OCI-LY1 (cell line): Measurements from ENCODE around the gene JMJD1C.

Experiments used
- H2AFZ ChIP-seq: fragments of 200-600 bp; sonication (generic), shearing (Covaris generic); 2 replicates; pipeline ENCODE4 v1.6.0; 2014; ENCODE audit warnings: antibody characterized with exemption, mild to moderate bottlenecking, low read length
- H3F3A ChIP-seq: fragments of 200-600 bp; sonication (generic), shearing (Covaris generic); 2 replicates; pipeline ENCODE4 v1.6.0; 2014; ENCODE audit warnings: mild to moderate bottlenecking, antibody characterized with exemption, low read length, moderate library complexity; ENCODE audit not compliant: insufficient read depth
- H3K27ac ChIP-seq: fragments of 200-600 bp; sonication (generic); 2 replicates; pipeline ENCODE4 v1.5.1; 2014; ENCODE audit warnings: low read length, mixed run types, mild to moderate bottlenecking, low read depth; ENCODE audit not compliant: poor library complexity, severe bottlenecking
- H3K27me3 ChIP-seq: fragments of 200-600 bp; sonication (generic); 2 replicates; pipeline ENCODE4 v1.6.0; 2014; ENCODE audit warnings: antibody characterized with exemption, mild to moderate bottlenecking, low read length, moderate library complexity; ENCODE audit not compliant: insufficient read depth
- H3K36me3 ChIP-seq: fragments of 200-600 bp; sonication (generic); 2 replicates; pipeline ENCODE4 v1.6.1; 2014; ENCODE audit warnings: mild to moderate bottlenecking, antibody characterized with exemption, low read length, moderate library complexity, mixed read lengths; ENCODE audit not compliant: insufficient read depth
- H3K4me1 ChIP-seq: fragments of 200-600 bp; sonication (generic); 2 replicates; pipeline ENCODE4 v1.5.1; 2014; ENCODE audit warnings: mild to moderate bottlenecking, low read length, moderate library complexity; ENCODE audit not compliant: insufficient read depth, severe bottlenecking
- H3K4me2 ChIP-seq: fragments of 200-600 bp; sonication (generic), shearing (Covaris generic); 2 replicates; pipeline ENCODE4 v1.6.1; 2014; ENCODE audit warnings: low read length
- H3K4me3 ChIP-seq: fragments of 200-600 bp; sonication (generic); 2 replicates; pipeline ENCODE4 v1.5.1; 2014; ENCODE audit warnings: low read length, low read depth, mild to moderate bottlenecking, mixed read lengths; ENCODE audit not compliant: poor library complexity, severe bottlenecking
- H3K79me2 ChIP-seq: fragments of 200-600 bp; shearing (Covaris generic); 2 replicates; pipeline ENCODE4 v1.6.1; 2016; ENCODE audit warnings: mixed run types, low read length, mixed read lengths; ENCODE audit not compliant: insufficient read depth
- H3K9ac ChIP-seq: fragments of 200-600 bp; sonication (generic), shearing (Covaris generic); 2 replicates; pipeline ENCODE4 v1.6.1; 2014; ENCODE audit warnings: mild to moderate bottlenecking, low read length, mixed read lengths
- H3K9me2 ChIP-seq: fragments of 200-600 bp; sonication (generic), shearing (Covaris generic); 2 replicates; pipeline ENCODE4 v1.6.1; 2014; ENCODE audit warnings: low read depth, mild to moderate bottlenecking, low read length, mixed read lengths
- H3K9me3 ChIP-seq: fragments of 200-600 bp; shearing (Covaris generic); 2 replicates; pipeline ENCODE4 v1.6.1; 2014; ENCODE audit warnings: low read length, mixed read lengths
- H4K20me1 ChIP-seq: fragments of 200-600 bp; sonication (generic), shearing (Covaris generic); 2 replicates; pipeline ENCODE4 v1.6.0; 2016; ENCODE audit warnings: mild to moderate bottlenecking, low read length; ENCODE audit not compliant: insufficient read depth
- EZH2 ChIP-seq: fragments of 200-600 bp; sonication (generic), shearing (Covaris generic); IDR thresholded peaks from 2 replicates; pipeline ENCODE4 v1.8.0; 2017; ENCODE audit warnings: borderline replicate concordance, mixed run types, mild to moderate bottlenecking, antibody characterized with exemption, low read length, moderate library complexity, mixed read lengths
- TF ChIP-seq, protein P1 (sequence below): fragments of 200-600 bp; sonication (generic), shearing (Covaris generic); IDR thresholded peaks from 2 replicates; pipeline ENCODE4 v1.5.1; 2017; ENCODE audit warnings: mild to moderate bottlenecking, antibody characterized with exemption, low read length, moderate library complexity, mixed read lengths

The JMJD1C gene

DNA sequence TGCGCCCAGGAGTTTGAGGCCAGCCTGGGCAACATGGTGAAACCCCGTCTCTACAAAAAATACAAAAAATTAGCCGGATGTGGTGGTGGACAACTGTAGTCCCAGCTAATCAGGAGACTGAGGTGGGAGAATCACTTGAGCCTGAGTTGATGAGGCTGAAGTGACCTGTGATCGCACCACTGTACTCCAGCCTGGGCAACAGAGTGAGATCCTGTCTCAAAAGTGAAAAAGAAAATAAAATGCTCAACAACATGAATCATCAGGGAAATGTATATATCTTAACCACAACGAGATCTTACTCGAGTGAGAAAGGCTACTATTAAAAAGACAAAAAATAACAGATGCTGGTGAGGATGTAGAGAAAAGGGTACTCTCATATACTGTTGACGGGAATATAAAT is 72.7 kb downstream of the JMJD1C start:
- H3K9me3 ChIP-seq = peaks cover 13% of the 10 kb centered on the region
- peaks cover 35% of the 10 kb centered on the region for H3K79me2 ChIP-seq
- no peak overlapping the region for H2AFZ ChIP-seq
- no peaks in the 10 kb centered on the region for H4K20me1 ChIP-seq
- H3K4me1 ChIP-seq = peaks cover 6% of the 10 kb centered on the region
- no peak overlapping the region for H3K4me2 ChIP-seq
- no peak for TF ChIP-seq EZH2
- TF ChIP-seq, protein P1, sequence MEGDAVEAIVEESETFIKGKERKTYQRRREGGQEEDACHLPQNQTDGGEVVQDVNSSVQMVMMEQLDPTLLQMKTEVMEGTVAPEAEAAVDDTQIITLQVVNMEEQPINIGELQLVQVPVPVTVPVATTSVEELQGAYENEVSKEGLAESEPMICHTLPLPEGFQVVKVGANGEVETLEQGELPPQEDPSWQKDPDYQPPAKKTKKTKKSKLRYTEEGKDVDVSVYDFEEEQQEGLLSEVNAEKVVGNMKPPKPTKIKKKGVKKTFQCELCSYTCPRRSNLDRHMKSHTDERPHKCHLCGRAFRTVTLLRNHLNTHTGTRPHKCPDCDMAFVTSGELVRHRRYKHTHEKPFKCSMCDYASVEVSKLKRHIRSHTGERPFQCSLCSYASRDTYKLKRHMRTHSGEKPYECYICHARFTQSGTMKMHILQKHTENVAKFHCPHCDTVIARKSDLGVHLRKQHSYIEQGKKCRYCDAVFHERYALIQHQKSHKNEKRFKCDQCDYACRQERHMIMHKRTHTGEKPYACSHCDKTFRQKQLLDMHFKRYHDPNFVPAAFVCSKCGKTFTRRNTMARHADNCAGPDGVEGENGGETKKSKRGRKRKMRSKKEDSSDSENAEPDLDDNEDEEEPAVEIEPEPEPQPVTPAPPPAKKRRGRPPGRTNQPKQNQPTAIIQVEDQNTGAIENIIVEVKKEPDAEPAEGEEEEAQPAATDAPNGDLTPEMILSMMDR = no peak
- H3K36me3 ChIP-seq = no peaks in the 10 kb centered on the region
- no peaks in the 10 kb centered on the region for H3K27me3 ChIP-seq
- no peaks in the 10 kb centered on the region for H3F3A ChIP-seq
- no peak overlapping the region for H3K27ac ChIP-seq
- no peak overlapping the region for H3K9ac ChIP-seq
- no peak overlapping the region for H3K4me3 ChIP-seq
- no peaks in the 10 kb centered on the region for H3K9me2 ChIP-seq

DNA sequence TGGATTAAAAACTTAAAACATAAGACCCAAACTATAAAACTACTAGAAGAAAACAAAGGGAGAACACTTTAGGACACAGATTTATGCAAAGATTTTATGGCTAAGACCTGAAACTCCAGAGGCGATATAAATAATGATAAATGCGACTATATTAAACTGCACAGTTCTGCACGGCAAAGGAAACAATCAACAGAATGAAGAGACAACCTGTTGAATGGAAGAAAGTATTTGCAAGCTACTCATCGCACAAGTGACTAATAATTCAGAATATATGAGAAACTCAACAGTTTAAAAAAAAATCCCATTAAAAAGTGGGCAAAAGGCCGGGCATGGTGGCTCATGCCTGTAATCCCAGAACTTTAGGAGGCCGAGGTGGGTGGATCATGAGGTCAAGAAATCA is 73.6 kb downstream of the JMJD1C start:
- peaks cover 42% of the 10 kb centered on the region for H3K79me2 ChIP-seq

DNA sequence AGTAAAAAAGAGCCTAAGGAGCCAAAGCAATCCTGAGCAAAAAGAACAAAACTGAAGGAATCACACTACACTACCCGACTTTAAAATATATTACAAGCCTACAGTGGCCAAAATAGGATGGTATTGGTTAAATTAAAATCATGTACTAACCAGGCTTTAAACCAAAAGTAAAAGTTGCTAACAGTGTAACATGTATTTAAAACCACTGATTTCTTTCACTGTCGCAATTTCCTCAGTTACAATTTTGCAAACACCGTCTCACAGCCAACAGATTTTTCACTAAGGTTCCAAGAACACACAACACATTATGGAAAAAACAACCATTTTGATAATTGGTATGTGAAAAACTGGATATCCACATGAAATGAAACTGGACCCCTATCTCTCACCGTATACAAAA is 74.0 kb downstream of the JMJD1C start:
- Histone ChIP-seq H3K79me2 (peaks cover 46% of the 10 kb centered on the region), H3K4me2 (no peak overlapping the region), H3K27me3 (no peaks in the 10 kb centered on the region), H3K4me3 (no peak overlapping the region), H4K20me1 (no peaks in the 10 kb centered on the region), H3K9me2 (no peaks in the 10 kb centered on the region), H3K9ac (no peak overlapping the region), H3K9me3 (peaks cover 13% of the 10 kb centered on the region), H3K36me3 (no peaks in the 10 kb centered on the region), H3F3A (no peaks in the 10 kb centered on the region), H3K27ac (no peak overlapping the region), H2AFZ (no peak overlapping the region), H3K4me1 (peaks cover 6% of the 10 kb centered on the region)
- TF ChIP-seq, protein P1 = no peak
- TF ChIP-seq EZH2 = no peak

More for the DNA sequence above, 73.6 kb downstream of the JMJD1C start:
- Histone ChIP-seq H3K4me1 (peaks cover 6% of the 10 kb centered on the region), H3K4me3 (no peak overlapping the region), H3K27me3 (no peaks in the 10 kb centered on the region), H3K27ac (no peak overlapping the region), H3K9ac (no peak overlapping the region), H4K20me1 (no peaks in the 10 kb centered on the region), H2AFZ (no peak overlapping the region), H3F3A (no peaks in the 10 kb centered on the region), H3K36me3 (no peaks in the 10 kb centered on the region), H3K4me2 (no peak overlapping the region), H3K9me2 (no peaks in the 10 kb centered on the region), H3K9me3 (peaks cover 13% of the 10 kb centered on the region)
- no peak for TF ChIP-seq EZH2
- TF ChIP-seq, protein P1 = no peak
